Stimulated activated CD8-positive, alpha-beta memory T cell treated with anti-CD3 and anti-CD28 coated beads, Interleukin-7, amount 100 ng/mL, for 24 hours (primary cell): ENCODE results near the gene GARS1.
"Not testable (repeated sequence)": the region's sequence is repeated elsewhere in the genome, so short reads cannot be mapped to it uniquely, and the experiment has no call there.

Experiments used
- DNase-seq: peaks from one replicate; pipeline ENCODE4 v3.0.0-alpha.2; 2020; ENCODE audit warnings: low read depth

The GARS1 gene

DNA sequence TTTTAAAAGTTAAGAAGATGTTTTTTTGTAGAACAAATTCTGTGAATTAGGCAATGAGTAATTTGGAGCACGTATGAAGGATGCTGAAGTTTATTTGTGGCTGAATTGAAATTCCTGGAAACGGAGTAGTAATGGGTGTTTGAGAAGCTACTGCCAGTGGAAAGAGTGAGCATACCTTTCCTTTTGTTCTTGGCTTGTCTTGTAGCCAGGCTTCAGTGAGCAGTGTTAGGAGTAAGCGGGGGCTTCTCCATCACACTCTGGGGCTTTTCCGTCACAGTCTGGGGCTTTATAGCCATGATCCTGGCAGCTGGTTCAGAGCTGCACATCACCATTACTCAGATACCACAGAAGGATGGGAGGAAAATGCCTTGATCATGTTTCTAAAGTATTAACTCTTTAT, 32.3 kb downstream of the GARS1 start:
- no peak for DNase-seq

DNA sequence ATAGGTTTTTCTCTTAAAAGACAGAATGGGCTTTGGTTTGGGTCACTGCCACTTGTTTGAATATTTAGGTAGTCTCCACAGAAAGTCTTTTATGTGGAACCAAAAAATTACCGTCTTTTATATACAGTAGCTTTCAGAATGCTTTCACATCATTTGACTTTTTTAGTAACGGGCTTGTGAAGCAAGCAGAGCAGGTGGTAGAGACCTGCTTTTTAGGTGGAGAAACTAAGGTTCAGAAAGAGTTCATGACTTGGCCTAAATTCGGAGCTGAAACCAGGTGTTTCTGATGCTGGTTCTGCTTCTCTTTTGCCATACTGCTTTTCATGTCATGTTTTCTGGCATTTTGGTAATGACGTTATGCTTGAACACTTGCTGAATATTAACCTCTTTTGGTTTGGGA, 36.3 kb downstream of the GARS1 start:
- no peak for DNase-seq

GRCh38 chr7:30633223-30633622, 38.5 kb downstream of the GARS1 start:
- no peak for DNase-seq

DNA sequence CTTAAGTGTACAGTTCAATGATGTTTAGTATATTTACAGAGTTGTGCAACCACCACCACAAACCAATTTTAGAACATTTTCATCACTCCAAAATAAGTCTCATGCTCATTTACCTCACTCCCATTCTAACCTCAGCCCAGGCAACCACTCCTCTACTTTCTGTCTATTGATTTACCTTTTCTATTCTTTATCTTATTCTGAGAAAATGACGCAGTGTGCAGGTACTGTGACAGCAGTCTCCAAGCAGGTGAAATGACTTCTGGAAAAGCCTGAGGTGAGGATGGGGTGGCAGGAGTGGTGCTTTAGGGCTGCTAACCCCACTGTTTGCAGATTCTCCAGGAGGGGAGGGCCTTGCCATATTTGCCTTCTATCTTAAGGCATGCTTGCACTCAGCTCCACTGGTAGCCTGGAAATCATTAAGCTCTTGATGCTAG, 39.5 kb downstream of the GARS1 start:
- DNase-seq: no peak

DNA sequence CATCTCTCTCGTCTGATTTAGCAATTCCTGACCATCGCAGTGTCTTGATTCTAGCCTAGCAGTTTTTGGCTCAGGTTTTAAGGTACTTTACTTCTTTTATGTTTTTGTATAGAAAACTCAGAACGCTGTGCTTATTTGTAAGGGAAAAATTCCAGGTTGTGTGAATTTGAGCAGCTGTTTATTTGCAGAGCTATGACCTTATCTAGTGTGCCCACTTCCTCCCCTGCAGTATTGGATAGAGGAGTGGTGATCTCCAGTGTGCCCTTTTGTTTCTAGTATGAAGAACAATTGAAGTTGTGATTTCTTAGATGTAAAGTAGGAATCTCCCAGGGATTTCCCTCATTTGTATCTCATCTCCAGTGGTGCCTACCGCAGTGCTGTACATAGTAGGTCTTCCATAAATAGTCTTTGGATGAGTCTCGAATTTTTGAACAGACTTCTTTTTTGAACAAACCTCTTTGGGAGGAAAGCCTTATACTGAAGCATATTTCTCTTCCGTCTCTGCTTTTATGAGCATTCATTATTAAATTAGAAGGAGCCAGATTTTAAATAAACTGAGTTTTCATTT, 40.0 kb downstream of the GARS1 start:
- no peak for DNase-seq

DNA sequence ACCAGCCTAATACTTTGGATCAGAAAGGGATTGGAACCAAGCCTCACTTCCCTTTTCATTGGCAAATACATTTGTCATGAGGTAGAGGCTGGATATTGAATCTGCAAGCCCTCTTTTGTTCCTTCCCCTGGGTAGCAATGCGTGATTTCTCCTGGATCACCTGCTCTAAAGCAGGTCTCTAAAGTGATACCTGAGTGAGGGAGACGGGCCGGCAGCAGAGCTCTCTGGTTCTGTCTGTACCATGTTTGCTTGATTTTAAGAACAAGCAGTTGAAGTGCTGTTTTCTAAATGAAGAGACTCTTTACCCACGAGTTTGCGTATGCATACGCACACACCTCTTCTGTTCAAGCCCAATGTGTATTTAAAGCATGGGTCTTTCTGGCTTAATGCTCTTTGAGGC, 41.1 kb downstream of the GARS1 start:
- DNase-seq: no peak

DNA sequence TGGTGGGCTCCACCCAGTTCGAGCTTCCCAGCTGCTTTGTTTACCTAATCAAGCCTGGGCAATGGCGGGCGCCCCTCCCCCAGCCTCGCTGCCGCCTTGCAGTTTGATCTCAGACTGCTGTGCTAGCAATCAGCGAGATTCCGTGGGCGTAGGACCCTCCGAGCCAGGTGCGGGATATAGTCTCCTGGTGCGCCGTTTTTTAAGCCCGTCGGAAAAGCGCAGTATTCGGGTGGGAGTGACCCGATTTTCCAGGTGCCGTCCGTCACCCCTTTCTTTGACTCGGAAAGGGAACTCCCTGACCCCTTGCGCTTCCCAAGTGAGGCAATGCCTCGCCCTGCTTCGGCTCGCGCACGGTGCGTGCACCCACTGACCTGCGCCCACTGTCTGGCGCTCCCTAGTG, 47.6 kb downstream of the GARS1 start:
- not testable (repeated sequence) for DNase-seq

GRCh38 chr7:30642789-30643188, 48.1 kb downstream of the GARS1 start:
- no peak for DNase-seq

DNA sequence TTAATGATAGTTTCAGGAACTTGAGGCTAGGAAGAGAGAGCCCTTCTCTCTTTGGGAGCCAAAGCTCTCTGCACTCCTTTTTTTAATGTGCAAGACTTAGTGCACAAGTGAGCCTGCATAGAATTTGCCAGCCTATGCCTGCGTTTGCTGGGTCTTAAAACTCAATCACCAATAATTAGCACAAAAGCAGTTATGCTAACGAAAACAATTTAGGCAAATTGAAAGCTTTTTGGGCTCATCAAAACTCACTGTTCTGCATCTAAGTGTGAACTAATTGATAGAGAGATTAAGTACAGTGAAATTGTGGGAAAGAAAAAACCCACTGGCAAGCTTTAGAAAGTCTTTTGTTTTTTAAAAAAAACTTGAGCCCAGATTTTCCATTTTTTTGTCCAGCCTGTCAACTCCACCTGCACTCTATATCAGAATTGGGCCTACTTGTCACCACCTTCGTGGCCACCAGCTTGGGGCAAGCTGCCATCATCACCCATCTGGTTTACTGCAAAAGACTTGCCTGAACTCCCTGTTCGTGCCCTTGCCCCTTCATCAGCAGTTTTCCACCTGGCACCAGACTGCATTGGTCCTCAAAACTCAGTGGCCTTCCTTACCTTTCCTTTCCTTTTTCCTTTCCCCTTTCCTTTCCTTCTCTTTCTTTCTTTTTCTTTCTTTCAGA, 49.7 kb downstream of the GARS1 start:
- DNase-seq: no peak

- DNase-seq: no peak
Observed at GRCh38 chr7:30645661-30646060, 51.0 kb downstream of the GARS1 start.

DNA sequence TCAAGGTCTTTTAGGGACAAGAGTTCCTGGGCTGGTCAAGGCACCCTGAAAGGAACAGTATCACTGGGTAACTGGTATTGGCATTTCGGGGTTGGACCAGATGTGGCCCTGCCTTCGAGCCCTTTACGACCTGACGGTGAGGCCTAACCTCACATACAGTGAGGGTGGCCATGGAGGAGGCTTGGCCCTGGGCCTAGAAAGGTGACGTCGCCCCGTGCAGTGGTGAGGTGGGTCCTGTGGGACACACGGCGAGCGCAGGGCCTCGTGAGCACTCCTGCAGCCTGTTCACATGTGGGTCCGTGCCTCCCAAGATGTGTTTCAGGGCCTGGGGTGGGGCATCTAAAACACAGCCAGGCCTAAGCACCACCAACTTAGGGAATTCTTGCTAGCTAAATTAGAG, 51.5 kb downstream of the GARS1 start:
- no peak for DNase-seq

DNA sequence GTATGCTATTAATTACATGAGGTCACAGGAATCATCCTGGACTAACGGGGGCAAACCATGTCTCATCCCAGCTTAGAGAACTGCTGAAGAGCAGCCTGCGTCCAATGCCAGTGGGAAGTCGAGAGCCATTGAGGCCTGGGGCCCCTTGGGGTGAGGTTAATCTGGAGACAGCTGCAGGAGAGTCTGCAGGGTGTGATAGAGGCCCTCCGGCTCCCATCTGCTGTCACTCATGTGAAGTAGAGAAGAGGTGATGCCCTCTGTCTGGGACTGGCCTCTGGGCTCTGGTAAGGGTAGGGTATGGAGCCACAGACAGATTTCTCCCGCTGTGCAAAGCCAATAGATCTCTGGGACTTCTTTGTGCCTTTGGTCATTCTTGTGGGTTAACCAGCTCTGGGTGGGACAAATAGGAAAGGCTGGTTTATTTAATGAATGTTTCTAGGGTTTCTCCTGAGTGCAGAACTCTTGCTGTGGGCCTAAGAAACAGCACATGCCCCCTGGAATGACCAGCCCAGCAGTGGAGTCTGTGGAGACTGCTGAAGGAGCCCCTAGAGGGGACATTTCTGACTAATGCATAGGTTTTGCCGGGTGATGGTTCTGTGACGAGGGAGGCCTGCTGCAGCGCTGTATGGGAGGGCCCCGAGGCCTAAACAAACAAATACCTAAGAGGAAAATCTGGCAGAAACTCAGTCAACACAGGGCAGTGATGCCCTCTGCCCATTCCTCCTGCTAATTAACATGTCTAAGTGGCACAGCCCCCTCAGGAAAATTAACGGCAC, 53.1 kb downstream of the GARS1 start:
- no peak for DNase-seq

DNA sequence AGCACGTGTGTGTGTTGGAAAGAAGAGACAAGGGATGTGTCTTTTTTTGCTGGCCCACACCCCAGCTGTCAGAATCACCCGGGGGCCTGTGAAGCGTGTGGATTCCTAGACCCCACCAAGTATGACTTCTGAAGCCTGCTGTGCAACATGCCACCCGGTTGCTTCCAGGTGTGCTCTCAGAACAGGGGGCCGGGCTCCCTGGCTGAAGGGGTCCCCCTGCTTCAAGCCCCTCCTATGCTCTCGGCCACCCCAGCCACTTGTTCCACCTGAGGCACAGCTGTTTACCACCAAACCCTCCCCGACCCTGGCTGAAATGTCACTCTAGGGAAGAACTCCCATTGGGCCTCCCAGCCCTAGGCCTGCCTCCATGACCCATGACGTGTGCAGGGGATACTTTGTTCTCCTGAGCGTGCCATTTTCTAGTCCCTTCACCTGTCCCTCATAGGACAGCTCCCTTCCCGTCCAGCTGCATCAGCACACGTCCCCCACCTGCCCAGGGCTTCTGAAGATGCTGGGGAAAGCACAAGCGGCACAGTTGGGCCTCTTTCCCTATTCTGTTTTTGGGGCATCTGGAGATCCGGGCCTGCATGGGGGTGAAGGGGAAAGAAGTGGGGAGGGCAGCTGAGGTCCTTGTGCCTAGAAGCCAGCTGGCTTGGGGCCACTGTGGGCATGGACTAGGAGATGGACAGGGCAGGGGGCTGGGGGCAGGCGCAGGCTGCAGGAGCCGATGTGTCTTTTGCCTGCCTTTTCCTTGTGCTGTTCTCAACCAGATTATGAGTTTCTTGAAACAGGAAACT, 54.3 kb downstream of the GARS1 start:
- no peak for DNase-seq

GRCh38 chr7:30649717-30650420, 55.2 kb downstream of the GARS1 start:
- DNase-seq: no peak

DNA sequence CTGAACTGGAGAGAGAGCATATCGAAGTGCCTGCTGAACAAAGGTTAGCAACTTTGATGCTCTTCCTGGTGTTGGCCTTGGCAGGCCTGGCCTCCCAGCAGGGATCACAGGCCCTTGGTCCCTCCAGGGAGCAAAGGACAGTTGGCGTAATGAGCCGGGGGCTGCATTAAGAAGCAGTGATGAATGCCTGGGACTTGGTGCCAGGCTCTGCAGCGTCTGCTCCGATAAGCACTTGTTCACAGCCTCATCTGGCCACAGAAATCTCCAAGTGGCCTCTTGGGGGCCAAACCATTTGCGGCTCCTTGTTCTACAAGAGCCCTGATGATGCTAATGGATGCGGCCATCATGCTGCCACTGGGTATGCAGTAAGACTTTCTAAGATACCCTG, 55.7 kb downstream of the GARS1 start:
- no peak for DNase-seq

- DNase-seq: no peak
Observed at GRCh38 chr7:30652132-30652531, 57.5 kb downstream of the GARS1 start.

DNA sequence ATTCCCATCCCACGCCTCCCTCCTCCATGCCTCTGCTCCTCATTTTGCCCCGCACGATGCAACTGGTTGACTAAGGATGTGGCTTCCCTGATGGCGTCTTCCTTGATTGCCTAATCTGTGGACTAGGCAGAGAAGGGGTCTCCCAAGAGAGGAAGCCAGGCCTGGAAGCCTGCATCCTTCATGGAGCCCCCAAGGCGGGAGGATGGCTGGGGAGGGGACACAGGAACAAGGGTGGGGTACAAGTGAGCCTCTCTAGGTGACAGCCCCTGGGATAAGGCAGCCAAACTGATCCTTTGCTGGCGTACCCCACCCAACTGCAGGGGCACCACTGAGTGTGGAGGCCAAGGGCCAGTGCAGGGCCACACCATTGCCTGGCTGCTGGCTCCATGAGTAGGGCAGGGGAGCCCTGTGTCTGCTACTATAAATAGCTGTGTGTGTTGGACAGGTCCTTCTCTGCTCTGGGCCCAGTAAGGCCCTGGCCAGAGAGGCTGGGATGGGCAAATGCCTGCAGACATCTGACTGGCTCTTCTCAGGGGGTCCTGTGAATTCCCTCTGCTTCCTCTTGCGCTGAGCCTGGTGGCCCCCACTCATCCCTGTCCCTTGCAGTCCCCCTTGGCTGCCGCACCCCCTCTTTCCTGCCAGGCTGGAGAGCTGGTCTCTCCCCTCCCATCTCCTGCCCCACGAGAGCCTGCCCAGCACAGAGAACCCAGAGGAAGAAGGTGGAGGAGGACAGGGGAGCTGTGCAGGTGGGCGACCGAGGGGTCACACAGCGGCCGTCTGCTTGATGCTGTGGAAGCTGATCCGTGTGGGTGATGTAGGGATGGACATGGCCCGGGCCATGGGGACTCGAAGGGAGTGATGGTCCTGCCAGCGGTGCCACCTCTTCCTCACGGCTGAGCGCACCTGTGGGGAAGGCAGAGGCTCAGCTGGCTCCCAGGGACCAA, 58.3 kb downstream of the GARS1 start:
- DNase-seq: no peak

- DNase-seq: no peak
Observed at GRCh38 chr7:30654296-30655090, 59.8 kb downstream of the GARS1 start.

GRCh38 chr7:30655096-30655970, 60.7 kb downstream of the GARS1 start:
- DNase-seq: no peak
